B cell (primary cell): ENCODE measurements around the gene PADI4. TPM values are rescaled to one million over a fixed set of nuclear protein-coding genes. Genes with fewer than 3 reads are reported as not detected.

Source experiments
- ATAC-seq: fragments of 200-7000 bp; cut with Tn5 transposase; one replicate; pipeline ENCODE4 v1.10.0; 2021; ENCODE audit warnings: low read depth, mild to moderate bottlenecking, moderate number of reproducible peaks, moderate library complexity
- CTCF ChIA-PET: fragments of 350-600 bp; sonication (Branson Sonifier 250); formaldehyde crosslinking; loops from one replicate; lab custom pipeline; 2021; ENCODE audit warnings: antibody characterized with exemption, inconsistent platforms; lab: Charles Lee
- POLR2A ChIA-PET: fragments of 350-600 bp; sonication (Branson Sonifier 250); formaldehyde crosslinking; loops from one replicate; lab custom pipeline; 2021; ENCODE audit warnings: antibody characterized with exemption; lab: Charles Lee
- DNase-seq: peaks from one replicate; pipeline ENCODE4 v3.0.0; 2013
- H2AFZ ChIP-seq: 2 replicates; pipeline ENCODE4 v1.6.1; 2012; ENCODE audit warnings: mild to moderate bottlenecking, low read depth, low read length; ENCODE audit not compliant: insufficient read depth, poor library complexity, severe bottlenecking
- H3K27ac ChIP-seq, 2 donors: 1 replicate in 1 of 2; 2 replicates in 1 of 2; pipeline ENCODE4 v1.5.1; 2012 to 2013; ENCODE audit warnings: low read length in 2 of 2, mild to moderate bottlenecking in 2 of 2, moderate library complexity in 1 of 2
- H3K27me3 ChIP-seq, 4 experiments: fragments of 200-600 bp in 1 of 4; sonication (generic) in 1 of 4; replicated peaks in 1 of 4; 1 replicate in 2 of 4; 2 replicates in 2 of 4; pipeline versions ENCODE4 v1.6.1 to v1.7.0; 2013 to 2016; ENCODE audit warnings: low read length in 3 of 4, mild to moderate bottlenecking in 2 of 4, mixed read lengths in 1 of 4, moderate library complexity in 1 of 4; ENCODE audit not compliant: insufficient read depth in 4 of 4, control insufficient read depth in 3 of 4; ENCODE audit errors: control extremely low read depth in 1 of 4
- H3K36me3 ChIP-seq, 2 experiments: replicated peaks in 1 of 2; 1 replicate in 1 of 2; 2 replicates in 1 of 2; pipeline versions ENCODE4 v1.6.1 to v1.7.1; 2013; ENCODE audit warnings: low read length in 1 of 2; ENCODE audit not compliant: insufficient read depth in 2 of 2, control insufficient read depth in 1 of 2; ENCODE audit errors: control extremely low read depth in 1 of 2, extremely low read depth in 1 of 2
- H3K4me1 ChIP-seq, 2 donors: fragments of 200-600 bp in 1 of 2; sonication (generic) in 1 of 2; 1 replicate in 1 of 2; 2 replicates in 1 of 2; pipeline versions ENCODE4 v1.5.1 to v1.6.1; 2013 to 2017; ENCODE audit warnings: low read length in 2 of 2; ENCODE audit not compliant: control insufficient read depth in 2 of 2, insufficient read depth in 2 of 2
- H3K4me2 ChIP-seq: replicated peaks from 2 replicates; pipeline ENCODE3; 2012; ENCODE audit warnings: mild to moderate bottlenecking, low read depth, low read length; ENCODE audit not compliant: poor library complexity, severe bottlenecking
- H3K4me3 ChIP-seq, 5 experiments: fragments of 200-600 bp in 1 of 5; sonication (generic) in 1 of 5; 1 replicate in 3 of 5; 2 replicates in 2 of 5; pipeline versions ENCODE4 v1.5.1 to v1.7.0; 2011 to 2016; ENCODE audit warnings: low read length in 4 of 5, mild to moderate bottlenecking in 4 of 5, low read depth in 2 of 5, control low read depth in 1 of 5, moderate library complexity in 1 of 5; ENCODE audit not compliant: insufficient read depth in 1 of 5; ENCODE audit errors: control extremely low read depth in 1 of 5, extremely low read depth in 1 of 5
- H3K79me2 ChIP-seq: fragments of 200-600 bp; sonication (generic); one replicate; pipeline ENCODE4 v1.6.0; 2016; ENCODE audit warnings: low read length; ENCODE audit not compliant: control insufficient read depth, insufficient read depth
- H3K9ac ChIP-seq: fragments of 200-600 bp; sonication (generic); 2 replicates; pipeline ENCODE4 v1.6.1; 2017; ENCODE audit warnings: mild to moderate bottlenecking, low read length, moderate library complexity
- H3K9me3 ChIP-seq, 3 donors: one replicate each; pipeline versions ENCODE4 v1.6.1 to v1.7.1; 2013; ENCODE audit warnings: low read length in 2 of 3; ENCODE audit not compliant: control insufficient read depth in 2 of 3, insufficient read depth in 1 of 3; ENCODE audit errors: control extremely low read depth in 1 of 3
- H4K20me1 ChIP-seq: 2 replicates; pipeline ENCODE4 v1.6.0; 2012; ENCODE audit warnings: mild to moderate bottlenecking, low read length; ENCODE audit not compliant: insufficient read depth, control insufficient read depth, poor library complexity, severe bottlenecking
- H3K27ac Mint-ChIP-seq: one replicate; pipeline ENCODE4 v1.8.0; 2021; ENCODE audit warnings: mixed read lengths
- H3K27me3 Mint-ChIP-seq: one replicate; pipeline ENCODE4 v1.8.0; 2021; ENCODE audit warnings: mixed read lengths
- H3K4me1 Mint-ChIP-seq: one replicate; pipeline ENCODE4 v1.8.0; 2021; ENCODE audit warnings: mixed read lengths
- H3K4me3 Mint-ChIP-seq: one replicate; pipeline ENCODE4 v1.8.0; 2021; ENCODE audit warnings: mixed read lengths
- H3K9me3 Mint-ChIP-seq: one replicate; pipeline ENCODE4 v1.8.0; 2022; ENCODE audit warnings: mixed read lengths; ENCODE audit not compliant: insufficient read depth
- CTCF ChIP-seq: fragments of 200-600 bp; IDR thresholded peaks from one replicate; pipeline ENCODE4 v1.8.0; 2022; ENCODE audit warnings: antibody characterized with exemption, mild to moderate bottlenecking
- EZH2 ChIP-seq: IDR thresholded peaks from 2 replicates; pipeline ENCODE4 v1.6.1; 2012; ENCODE audit warnings: borderline replicate concordance, low read depth, mild to moderate bottlenecking, moderate library complexity, low read length; ENCODE audit not compliant: insufficient read depth, poor library complexity, severe bottlenecking
- WGBS: methylation state at CpG from one replicate; pipeline ENCODE4 v1.1.5; 2013; ENCODE audit warnings: missing lambda C conversion rate; ENCODE audit not compliant: insufficient coverage; 5-methylcytosine and 5-hydroxymethylcytosine counted together
- intact Hi-C: fragments of 100-400 bp; cut with micrococcal nuclease; formaldehyde crosslinking; loops from one replicate; pipeline ENCODE4 v1.10.0; 2022
- polyA plus RNA-seq: library from polyadenylated mRNA; depleted of rRNA; stranded (reverse); fragments of >200 nt; gene quantifications from 2 replicates; pipeline ENCODE4 v1.2.3, GENCODE V29; 2012
- total RNA-seq, 2 donors: library from RNA; stranded (reverse); fragments of 120-200 nt in 1 of 2; gene quantifications; 1 replicate in 1 of 2; 2 replicates in 1 of 2; pipeline versions ENCODE4 v1.2.3 to v1.2.4, GENCODE V29; 2013 to 2022

The PADI4 gene
- total and polyA plus RNA-seq, 2 donors (not counting 1 experiment from before 2014, with no cell fraction given) = 0.44 to 0.85 TPM

DNA sequence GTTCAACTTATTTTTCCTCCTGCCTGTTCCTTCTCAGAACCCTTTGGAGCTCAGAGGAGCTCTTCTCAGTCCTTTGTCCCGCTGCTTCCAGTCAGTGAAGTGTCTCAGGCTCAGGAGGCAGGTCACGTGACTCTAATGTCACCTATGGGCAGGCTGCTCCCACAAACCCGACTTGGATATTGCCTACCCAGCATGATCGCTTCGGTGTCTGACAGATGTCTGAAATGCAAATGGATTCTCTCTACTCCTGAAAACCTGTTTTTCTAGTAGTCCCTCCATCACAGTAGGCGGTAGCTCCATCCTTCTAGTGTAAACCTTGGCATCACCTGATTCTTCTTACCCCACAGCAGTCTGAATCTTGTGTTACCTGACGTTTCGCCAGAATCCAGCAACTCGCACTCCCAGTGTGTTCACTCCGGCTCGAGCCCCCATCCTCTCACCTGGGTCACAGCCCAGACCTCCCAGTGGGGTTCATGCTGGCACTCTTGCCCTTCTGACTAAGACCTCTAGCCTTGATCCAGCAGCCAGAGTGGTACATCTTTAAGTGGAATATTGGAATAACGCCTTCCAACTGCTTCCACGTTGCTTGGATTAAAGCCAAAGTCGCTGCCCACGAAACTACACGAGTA, 69.4 kb downstream of the PADI4 start:
- H3K79me2 ChIP-seq = no peaks in the 10 kb centered on the region
- H4K20me1 ChIP-seq = no peaks in the 10 kb centered on the region
- POLR2A ChIA-PET = no interaction called here
- no peaks in the 10 kb centered on the region for H3K9me3 ChIP-seq
- H2AFZ ChIP-seq = no peak overlapping the region
- no peaks in the 10 kb centered on the region for H3K36me3 ChIP-seq
- Mint-ChIP-seq H3K27ac (no peak overlapping the region), H3K9me3 (no peaks in the 10 kb centered on the region), H3K27me3 (peaks cover 25% of the 10 kb centered on the region), H3K4me1 (no peaks in the 10 kb centered on the region), H3K4me3 (no peak overlapping the region)
- intact Hi-C loops = no loop called here
- H3K27me3 ChIP-seq = no peaks in the 10 kb centered on the region
- no peak overlapping the region for H3K4me2 ChIP-seq
- no peak overlapping the region for H3K27ac ChIP-seq
- DNase-seq = no peak
- H3K9ac ChIP-seq = no peak overlapping the region
- 64% methylated on average over 16 of the region's 16 CpGs for WGBS
- H3K4me3 ChIP-seq = no peak overlapping the region
- TF ChIP-seq CTCF = no peak
- TF ChIP-seq EZH2 = no peak
- CTCF ChIA-PET = no interaction called here
- ATAC-seq = no peak
- H3K4me1 ChIP-seq = no peaks in the 10 kb centered on the region

GRCh38 chr1:17381161-17381560, 73.2 kb downstream of the PADI4 start:
- no peak overlapping the region for H3K27ac Mint-ChIP-seq
- Histone ChIP-seq H3K4me1 (no peaks in the 10 kb centered on the region), H2AFZ (no peak overlapping the region), H3K4me3 (no peak overlapping the region), H3K36me3 (no peaks in the 10 kb centered on the region), H4K20me1 (no peaks in the 10 kb centered on the region), H3K27me3 (no peaks in the 10 kb centered on the region), H3K9ac (no peak overlapping the region), H3K79me2 (no peaks in the 10 kb centered on the region), H3K27ac (no peak overlapping the region), H3K4me2 (no peak overlapping the region), H3K9me3 (no peaks in the 10 kb centered on the region)
- ChIA-PET POLR2A (no interaction called here), CTCF (no interaction called here)
- no peaks in the 10 kb centered on the region for H3K4me1 Mint-ChIP-seq
- peaks cover 35% of the 10 kb centered on the region for H3K27me3 Mint-ChIP-seq
- no peak for ATAC-seq
- H3K9me3 Mint-ChIP-seq = no peaks in the 10 kb centered on the region
- intact Hi-C loops = no loop called here
- no peak overlapping the region for H3K4me3 Mint-ChIP-seq
- WGBS = 100% methylated on average over 1 of the region's 2 CpGs
- TF ChIP-seq CTCF (no peak), EZH2 (no peak)
- DNase-seq = no peak
